HG02678 (cell line): ENCODE data around the gene NDE1.

Experiments
- ATAC-seq: cut with Tn5 transposase; IDR thresholded peaks from one replicate; pipeline ENCODE4 v1.9.1; 2021; ENCODE audit warnings: mild to moderate bottlenecking, moderate library complexity; ENCODE audit not compliant: unreplicated experiment

The NDE1 gene

DNA sequence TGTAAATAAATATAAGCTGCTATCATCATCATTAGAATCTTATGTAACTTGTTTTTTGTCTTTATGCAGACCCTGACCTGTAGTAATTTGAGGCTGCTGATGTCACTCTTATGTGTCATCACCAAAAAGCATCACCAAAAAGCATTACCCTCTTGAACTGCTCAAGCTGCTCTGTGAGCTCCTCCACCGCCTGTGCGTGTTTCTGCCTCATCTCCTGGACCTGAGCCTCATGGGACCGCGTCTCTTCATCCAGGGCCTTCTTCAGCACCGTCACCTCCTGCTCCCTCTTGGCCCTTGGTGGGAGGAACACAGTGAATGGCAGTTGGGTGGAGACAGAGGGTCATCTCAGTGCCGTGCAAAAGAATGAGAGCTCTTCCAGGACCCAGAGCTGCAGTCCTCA, 82.4 kb downstream of the NDE1 start:
- ATAC-seq, result no peak

DNA sequence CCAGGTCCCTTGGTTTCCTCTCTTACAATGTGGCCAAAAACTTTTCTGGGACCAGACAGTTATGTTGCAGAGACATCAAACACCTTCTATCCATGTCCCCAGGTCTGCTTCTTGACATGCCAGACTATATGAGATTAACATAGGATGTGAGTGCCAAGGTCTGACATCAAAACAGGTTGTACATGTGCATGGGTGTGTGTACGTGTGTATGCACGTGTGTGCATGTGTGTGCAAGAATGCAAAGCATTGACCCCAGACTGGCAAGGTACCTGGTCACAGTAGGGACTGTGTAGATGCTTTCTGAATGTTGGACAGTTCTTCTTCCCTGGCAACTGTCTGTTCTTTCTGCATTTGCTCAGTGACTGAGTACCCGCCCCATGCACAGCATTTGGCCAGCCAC, 85.6 kb downstream of the NDE1 start:
- no peak for ATAC-seq

DNA sequence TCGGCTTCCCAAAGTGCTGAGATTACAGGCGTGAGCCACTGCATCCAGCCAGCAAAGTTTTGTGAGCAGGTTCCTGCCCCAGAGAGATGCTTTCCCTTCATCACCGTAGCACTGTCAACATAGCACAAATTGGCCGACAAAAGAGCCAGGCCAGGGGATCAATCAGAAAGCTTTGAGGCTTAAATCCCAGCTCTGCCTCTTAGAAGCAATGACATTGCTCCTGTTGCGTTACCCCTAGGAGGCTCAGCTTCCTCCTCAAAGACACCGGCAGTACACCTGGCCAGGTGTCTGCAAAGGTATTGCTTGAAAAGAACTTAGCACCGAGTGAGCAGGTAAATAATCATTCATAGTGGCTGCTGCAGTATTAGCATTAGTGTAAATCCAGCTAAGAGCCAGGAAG, 86.5 kb downstream of the NDE1 start:
- ATAC-seq, result no peak

DNA sequence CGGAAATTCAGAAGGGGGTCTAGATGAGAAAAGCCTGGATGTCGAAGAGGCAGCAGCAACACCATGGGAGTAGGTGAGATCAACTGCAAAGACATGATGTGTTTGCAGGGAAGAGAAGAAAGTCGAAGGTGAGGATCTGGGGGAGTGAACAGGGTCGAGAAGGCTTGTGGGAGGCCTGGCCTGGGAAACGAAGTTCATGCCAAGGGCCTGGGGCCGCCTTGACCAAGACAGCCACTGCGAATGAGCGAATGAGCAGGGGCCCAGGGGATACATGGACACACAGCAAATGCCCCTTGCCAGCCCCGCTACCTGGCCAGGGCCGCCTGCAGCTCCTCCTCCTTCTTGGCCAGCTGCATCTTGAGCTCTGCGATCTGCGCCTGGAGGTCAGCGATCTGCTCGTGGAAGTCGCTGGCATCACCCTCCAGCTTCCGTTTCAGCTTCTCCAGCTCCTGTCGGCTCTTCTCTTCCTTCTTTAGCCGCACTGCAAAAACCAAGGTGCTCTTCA, 87.1 kb downstream of the NDE1 start:
- ATAC-seq, result no peak

DNA sequence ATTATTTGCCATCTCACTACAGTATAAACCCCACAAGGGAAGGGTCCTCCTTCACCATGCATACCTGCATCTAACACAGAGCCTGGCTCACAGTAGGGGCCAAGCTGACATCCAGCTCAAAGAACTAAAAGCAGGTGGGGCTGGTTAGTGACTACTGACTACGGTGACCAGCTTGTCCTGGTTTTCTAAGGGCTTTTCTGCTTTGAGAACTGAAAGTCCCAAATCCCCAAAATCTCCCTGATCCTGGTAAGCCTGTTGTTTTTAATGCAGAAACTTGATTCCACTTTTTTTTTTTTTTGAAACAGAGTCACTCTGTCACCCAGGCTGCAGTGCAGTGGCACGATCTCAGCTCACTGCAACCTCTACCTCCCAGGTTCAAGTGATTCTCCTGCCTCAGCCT, 89.4 kb downstream of the NDE1 start:
- no peak for ATAC-seq

DNA sequence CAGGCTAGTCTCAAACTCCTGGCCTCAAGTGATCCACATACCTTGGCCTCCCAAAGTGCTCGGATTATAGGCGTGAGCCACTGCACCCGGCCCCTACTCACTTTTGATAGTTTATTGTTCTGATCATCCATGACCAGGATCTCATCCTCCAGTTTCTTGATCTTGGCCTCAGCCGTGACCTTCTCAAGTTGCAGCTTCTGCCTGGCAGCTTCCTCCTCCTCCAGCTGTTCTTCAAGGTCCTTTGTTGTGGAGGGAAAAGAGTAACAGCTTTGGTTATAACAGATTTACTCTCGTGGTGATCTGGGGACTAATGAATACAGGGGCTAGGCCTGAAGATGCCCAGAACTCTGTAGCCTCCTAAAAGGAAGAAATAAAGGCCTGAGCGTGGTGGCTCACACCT, 89.9 kb downstream of the NDE1 start:
- ATAC-seq, result no peak

DNA sequence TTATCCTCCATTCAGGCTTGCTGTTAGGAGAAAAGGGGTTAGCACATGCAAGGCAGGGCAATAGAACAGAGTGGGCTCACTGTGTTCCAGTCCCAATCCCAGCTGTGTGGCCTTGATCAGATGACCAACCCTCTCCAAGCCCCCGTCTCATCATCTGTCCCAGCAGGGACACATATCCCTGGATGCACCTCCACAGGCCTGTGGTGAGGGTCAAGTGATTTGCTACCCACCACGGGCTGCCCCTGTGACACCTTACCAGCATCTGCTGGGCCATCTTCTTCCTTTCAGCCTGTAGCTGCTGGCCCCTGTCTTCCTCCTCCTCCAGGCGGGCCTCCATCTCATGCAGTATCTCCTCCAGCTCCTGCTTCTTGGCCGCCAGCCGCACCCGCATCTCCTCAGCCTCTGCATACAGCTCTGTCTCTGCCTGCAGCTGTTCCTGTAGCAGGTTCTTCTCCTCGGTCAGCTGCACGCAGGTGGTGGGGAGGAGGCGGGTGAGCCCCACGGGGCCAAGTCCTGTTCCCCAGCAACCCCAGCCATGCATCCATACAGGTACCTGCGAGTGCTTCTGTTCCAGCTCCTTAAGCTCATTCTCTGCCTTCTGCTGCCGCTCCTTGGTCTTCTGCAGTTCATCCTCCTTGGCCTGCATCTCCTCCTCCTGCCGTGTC, 91.3 kb downstream of the NDE1 start:
- ATAC-seq, result no peak

DNA sequence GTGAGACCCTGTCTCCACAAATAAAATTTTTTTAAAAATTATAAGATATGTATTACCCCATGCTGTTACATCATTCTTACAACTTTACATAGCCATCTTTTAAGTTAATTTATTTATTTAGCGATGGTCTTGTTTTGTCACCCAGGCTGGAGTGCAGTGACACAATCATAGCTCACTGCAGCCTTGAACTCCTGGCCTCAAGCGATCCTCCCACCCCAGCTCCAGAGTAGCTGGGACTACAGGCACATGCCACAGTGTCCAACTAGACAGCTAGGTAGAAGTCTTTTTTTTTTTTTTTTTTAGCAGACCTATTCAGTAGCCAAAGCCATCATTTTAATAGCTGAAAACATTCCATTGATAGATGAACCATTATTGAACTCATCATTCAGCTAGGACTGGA, 92.7 kb downstream of the NDE1 start:
- no peak for ATAC-seq

DNA sequence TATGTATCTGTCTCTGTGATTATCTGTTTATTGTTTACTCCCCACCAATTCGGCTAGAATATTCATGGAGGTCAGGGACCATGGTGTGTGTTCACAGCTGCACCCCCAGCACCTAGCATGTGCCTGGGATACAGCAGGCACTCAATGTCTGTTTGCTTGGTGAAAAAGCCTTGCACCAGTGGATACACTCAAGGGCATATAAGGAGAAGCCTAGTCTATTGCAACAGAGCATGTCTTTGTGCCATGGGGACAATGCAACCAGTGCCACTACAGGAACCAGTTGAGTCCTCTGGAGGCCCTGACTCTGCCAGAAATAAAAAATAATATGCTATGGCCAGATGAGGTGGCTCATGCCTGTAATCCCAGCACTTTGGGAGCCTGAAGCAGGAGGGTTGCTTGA, 93.6 kb downstream of the NDE1 start:
- ATAC-seq, result no peak

DNA sequence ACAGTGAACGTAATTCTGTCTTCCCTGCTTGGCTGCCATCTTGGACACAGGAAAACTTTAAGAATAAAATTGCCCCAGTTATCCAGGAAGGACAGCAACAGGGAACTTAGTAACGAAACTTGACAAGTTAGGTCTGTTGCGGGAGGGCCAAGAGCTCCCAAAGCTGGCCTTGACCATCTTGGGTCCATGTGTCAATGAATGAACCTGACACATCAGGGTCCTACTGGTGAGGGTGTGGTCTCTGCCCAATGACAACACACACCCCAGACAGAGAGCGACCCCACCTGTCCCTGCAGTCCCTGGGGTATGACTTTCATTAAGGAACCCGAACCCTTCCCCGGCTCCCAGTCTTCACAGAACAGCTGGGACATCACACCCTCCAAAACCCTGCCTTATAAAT, 96.3 kb downstream of the NDE1 start:
- ATAC-seq, result no peak

DNA sequence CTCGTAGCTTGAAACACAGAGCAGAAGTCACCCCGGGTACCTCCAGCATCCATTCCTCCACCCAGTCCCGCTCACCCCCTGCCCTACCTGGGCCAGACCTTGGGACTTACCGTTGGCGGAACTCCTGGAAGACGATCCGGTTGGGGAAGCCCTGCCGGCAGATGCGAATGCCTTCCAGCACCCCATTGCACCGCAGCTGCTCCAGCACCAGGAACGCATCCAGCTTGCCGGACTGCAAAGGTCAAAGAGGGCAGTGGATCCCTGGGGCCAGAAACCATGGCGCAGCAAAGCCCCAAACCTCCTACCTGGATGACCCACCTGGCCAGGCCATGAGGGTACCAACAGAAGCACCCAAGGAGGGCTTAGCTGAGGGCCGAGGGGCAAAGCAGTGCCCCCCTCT, 97.9 kb downstream of the NDE1 start:
- no peak for ATAC-seq

DNA sequence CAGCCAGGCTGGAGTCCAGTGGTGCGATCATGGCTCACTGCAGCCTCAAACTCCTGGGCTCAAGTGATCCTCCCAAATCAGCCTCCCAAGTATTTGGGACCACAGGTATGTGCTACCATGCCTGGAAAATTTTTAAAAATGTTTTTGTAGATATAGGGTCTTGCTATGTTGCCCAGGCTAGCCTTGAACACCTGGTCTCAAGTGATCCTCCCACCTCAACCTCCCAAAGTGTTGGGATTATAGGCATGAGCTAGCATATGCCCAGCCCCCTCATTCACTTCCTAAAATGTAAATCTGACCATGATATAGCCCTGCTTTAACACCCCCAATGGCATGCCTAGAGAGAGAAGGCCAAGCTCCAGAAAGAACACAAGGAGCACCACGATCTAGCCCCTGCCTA, 98.6 kb downstream of the NDE1 start:
- ATAC-seq, result no peak

DNA sequence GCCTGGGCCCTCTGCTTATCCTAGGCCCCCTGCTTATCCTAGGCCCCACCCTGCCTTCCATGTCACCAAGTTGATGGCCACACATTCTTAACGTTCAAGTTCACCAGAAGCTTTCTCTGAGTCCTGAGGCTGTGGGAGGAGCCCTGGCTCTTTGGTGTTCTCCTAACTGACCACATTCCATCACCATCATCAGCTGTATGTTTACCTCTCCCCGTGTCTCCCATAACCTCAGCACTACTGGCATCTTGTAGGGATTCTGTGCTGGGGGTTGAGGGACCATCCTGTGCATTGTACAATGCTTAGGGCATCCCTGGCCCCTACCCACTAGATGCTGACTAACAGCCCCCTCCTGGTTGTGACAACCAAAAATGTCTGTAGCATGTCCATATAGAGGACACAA, 99.3 kb downstream of the NDE1 start:
- no peak for ATAC-seq

DNA sequence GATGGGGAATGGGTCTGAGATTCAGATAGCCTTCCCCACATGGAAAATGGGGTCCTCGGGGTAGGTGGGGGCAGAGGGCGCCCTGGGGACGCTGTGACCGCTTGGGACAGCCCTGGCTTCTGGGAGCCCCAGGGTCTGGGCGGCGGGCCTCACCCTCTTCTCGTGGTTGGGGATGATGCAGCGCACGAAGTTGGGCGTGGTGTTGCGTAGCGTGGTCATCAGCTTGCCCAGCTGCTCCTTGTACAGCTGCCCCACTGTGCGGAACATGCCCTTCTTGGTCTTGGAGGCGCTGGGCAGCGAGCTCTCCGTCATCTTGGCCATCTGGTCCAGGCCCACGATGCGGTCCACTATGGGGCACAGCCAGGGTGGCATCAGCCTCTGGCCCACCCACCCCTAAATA, 99.9 kb downstream of the NDE1 start:
- no peak for ATAC-seq

DNA sequence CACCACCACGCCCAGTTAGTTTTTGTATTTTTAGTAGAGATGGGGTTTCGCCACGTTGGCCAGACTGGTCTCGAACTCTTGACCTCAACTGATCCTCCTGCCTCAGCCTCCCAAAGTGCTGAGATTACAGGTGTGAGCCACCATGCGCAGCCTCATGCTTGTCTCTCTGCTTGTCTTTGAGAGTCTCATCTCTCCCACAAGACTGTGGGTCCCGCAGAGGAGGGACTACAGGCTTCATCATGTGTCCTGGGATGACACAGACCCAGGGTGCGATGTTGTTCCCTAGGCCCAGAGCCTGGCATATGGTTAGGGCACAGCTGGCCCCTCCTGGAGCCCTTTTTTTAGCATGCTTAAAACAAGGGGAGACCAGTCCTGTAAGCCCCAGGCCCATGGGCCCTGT, 101.9 kb downstream of the NDE1 start:
- ATAC-seq, result no peak

DNA sequence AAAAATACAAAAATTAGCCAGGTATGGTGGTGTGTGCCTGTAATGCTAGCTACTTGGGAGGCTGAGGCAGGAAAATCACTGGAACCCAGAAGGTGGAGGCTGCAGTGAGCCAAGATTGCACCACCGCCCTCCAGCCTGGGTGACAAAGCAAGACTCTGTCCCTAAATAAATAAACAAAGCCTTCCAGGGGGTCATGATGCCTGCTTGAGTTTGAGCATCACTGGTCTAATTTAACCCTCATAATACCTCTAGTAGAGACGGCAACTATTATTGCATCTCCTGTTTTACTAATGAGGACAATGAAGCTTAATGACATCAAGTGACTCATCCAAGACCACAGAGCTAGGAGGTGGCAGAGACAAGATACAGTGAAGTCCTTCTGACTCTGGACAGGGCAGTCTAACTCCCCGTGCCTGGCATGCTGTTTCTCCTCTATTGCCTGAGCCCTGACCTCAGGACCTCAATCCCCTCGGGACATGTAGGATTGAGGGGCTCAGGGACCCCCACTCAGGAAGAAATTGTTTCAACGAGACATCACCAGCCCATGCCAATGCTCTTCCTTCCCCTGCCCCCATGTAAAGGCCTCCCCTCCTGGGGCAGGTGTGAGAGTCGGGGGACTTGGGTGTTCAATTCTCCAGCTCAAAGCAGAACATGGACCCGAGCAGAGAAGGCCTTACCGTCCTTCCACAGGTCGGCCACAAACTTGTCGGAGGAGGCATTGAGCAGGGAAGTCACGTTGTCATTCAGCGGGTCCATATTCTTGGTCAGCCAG, 102.9 kb downstream of the NDE1 start:
- ATAC-seq, result no peak

DNA sequence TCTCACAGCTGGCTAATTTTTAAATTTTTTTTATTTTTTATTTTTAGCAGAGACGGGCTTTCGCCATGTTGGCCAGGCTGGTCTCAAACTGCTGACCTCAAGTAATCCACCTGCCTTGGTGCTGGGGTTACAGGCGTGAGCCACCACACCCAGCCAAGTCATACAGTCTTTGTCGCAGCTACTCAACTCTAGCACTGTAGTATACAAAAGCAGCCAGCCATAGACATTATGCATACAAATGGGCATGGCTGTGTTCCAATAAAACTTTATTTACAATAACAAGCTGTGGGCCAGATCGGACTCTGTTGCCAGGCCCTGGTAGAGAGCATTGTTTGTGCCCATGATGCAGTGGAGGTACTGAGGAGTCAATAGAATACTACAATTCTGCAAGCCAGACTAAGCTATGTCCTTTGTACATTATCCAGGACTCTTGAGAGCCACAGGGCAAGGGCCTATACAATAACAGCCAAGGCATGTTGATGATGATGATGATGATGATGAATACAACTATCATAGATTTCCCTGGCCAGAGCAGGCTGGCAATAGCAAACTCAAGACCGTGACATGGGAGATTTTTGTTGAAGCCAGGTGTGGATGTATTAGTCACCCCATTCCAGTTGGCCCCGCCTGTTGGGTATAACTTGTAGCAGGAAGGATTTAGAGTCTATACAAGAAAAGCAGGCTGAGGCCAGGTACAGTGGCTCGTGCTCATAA, 104.9 kb downstream of the NDE1 start:
- no peak for ATAC-seq

DNA sequence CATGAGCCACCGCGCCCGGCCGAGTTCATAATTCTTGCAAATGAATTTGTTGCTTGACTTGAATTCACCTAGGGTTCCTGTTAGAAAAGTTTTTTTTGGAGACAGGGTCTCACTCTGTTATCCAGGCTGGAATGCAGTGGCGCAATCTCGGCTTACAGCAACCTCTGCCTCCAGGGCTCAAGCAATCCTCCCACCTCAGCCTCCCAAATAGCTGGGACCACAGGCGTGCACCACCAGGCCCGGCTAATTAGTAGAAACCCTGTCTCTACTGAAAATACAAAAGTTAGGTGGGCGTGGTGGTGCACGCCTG, 107.0 kb downstream of the NDE1 start:
- ATAC-seq, result no peak

DNA sequence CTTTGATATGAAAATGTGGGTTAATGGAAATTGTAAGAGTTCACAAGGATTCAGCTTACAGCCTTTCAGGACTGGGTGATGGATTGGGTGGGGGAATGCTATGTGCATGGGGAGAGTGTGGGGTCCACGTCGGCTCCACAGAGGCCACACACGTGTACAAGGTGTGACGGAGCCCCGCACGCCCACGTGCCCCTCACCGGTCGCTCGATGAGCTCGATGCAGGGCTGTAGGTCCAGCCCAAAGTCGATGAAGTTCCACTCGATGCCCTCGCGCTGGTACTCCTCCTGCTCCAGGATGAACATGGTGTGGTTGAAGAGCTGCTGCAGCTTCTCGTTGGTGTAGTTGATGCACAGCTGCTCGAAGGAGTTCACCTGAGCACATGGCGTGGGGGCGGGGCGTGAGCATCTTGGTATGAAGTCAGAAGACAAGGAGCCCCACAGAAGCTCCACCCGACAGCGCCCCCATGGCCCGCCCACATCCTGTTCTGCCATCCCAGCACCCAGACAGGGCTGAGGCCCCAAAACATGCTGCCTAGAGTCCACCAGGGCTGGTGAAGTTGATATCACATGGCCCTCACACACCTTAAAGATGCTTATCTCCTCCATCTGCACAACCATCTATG, 107.7 kb downstream of the NDE1 start:
- no peak for ATAC-seq

DNA sequence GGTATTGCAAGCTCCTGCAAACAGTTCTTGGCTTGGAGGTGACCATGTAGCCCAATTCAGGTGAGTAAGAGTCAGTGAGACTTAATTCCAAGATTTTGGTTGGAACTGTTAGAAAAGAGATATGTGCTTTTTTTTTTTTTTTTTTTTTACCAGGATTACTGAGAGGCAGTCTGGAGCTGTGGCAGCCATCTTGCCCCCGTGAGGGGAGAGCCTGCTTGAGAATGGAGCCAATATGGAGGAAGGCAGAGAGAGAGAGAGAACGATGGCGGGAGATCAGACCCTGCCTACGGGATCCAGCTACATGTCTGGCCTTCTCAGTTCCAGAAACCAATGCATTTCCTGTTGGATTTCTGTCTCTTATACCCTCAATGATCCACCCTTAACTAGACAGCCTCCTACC, 109.0 kb downstream of the NDE1 start:
- no peak for ATAC-seq

DNA sequence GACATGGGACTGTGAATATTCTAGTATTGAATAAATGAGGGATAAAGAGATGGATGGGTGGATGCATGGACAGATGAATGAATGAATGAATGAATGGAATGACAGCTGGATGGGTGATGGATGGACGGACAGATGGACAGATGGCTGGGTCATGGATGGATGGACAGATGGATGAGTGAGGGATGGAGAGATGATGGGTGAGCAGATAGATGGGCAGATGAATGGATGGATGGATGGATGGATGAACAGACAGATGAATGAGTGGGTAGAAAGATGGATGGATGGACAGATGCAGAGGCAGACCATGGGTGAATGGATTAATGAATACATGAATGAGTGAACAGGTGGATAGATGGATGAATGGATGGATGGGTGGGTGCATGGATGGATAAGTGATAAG, 110.1 kb downstream of the NDE1 start:
- no peak for ATAC-seq

DNA sequence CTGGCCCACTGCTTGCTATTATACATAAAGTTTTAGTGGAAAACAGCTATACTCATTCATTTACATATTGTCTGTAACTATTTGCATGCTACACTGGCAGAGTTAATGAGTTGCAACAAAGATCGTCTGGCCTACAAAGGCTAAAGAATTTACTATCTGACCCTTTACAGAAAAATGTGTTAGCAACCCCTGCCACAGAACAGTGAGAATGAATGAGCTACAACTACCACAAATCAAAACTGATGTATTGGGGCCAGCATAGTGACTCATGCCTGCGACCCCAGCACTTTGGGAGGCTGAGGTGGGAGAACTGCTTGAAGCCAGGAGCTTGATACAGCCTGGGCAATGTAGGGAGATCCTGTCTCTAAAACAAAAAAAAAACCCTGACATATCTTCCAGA, 114.1 kb downstream of the NDE1 start:
- no peak for ATAC-seq
